Activated CD4-positive, alpha-beta T cell treated with anti-CD3 and anti-CD28 coated beads for 1 hour (primary cell): ENCODE data around the gene TRMU.
"Not testable (repeated sequence)": the region's sequence is repeated elsewhere in the genome, so short reads cannot be mapped to it uniquely, and the experiment has no call there.

Experiments
- DNase-seq: peaks from one replicate; pipeline ENCODE4 v3.0.0-alpha.2; 2020

TRMU gene

GRCh38 chr22:46303347-46303965 is 32.1 kb upstream of the TRMU start:
- DNase-seq: no peak

GRCh38 chr22:46308283-46308988 is 27.1 kb upstream of the TRMU start:
- no peak for DNase-seq

GRCh38 chr22:46309526-46310085 is 25.9 kb upstream of the TRMU start:
- no peak for DNase-seq

- DNase-seq: no peak
These were observed 23.5 kb upstream of the TRMU start for GRCh38 chr22:46312056-46312455.

- not testable (repeated sequence) for DNase-seq
These were observed 22.7 kb upstream of the TRMU start for GRCh38 chr22:46312848-46313247.

- no peak for DNase-seq
These were observed 19.5 kb upstream of the TRMU start for GRCh38 chr22:46315976-46316375.

- no peak for DNase-seq
These were observed 17.9 kb upstream of the TRMU start for GRCh38 chr22:46317646-46318045.

- no peak for DNase-seq
These were observed 16.9 kb upstream of the TRMU start for GRCh38 chr22:46318576-46318975.

GRCh38 chr22:46319319-46319718 is 16.2 kb upstream of the TRMU start:
- no peak for DNase-seq

GRCh38 chr22:46320166-46320710 is 15.3 kb upstream of the TRMU start:
- DNase-seq: no peak

GRCh38 chr22:46320716-46321386 is 14.7 kb upstream of the TRMU start:
- no peak for DNase-seq

- no peak for DNase-seq
These were observed 12.8 kb upstream of the TRMU start for GRCh38 chr22:46322711-46323110.

GRCh38 chr22:46323162-46323561 is 12.4 kb upstream of the TRMU start:
- no peak for DNase-seq

- no peak for DNase-seq
These were observed 9.3 kb upstream of the TRMU start for GRCh38 chr22:46326066-46326680.

- DNase-seq: no peak
These were observed 7.6 kb upstream of the TRMU start for GRCh38 chr22:46327691-46328465.

- no peak for DNase-seq
These were observed 6.7 kb upstream of the TRMU start for GRCh38 chr22:46328797-46329196.

- no peak for DNase-seq
These were observed 5.9 kb upstream of the TRMU start for GRCh38 chr22:46329616-46330015.

- no peak for DNase-seq
These were observed 5.1 kb upstream of the TRMU start for GRCh38 chr22:46330426-46330825.

GRCh38 chr22:46331496-46331895 is 4.0 kb upstream of the TRMU start:
- DNase-seq: no peak

GRCh38 chr22:46336119-46337078 is 885 bp downstream of the TRMU start:
- DNase-seq: no peak

GRCh38 chr22:46337870-46338269 is 2.4 kb downstream of the TRMU start:
- DNase-seq: no peak
